ENCODE results near the gene MRPL47. TPM values are rescaled to one million over a fixed set of nuclear protein-coding genes. Genes with fewer than 3 reads are reported as not detected.

The MRPL47 gene
- total and polyA plus RNA-seq, 2 of the 13 experiments (the other 11 are each of a cell fraction or from before 2014, with no cell fraction given): 36.1 to 83.8 TPM

DNA sequence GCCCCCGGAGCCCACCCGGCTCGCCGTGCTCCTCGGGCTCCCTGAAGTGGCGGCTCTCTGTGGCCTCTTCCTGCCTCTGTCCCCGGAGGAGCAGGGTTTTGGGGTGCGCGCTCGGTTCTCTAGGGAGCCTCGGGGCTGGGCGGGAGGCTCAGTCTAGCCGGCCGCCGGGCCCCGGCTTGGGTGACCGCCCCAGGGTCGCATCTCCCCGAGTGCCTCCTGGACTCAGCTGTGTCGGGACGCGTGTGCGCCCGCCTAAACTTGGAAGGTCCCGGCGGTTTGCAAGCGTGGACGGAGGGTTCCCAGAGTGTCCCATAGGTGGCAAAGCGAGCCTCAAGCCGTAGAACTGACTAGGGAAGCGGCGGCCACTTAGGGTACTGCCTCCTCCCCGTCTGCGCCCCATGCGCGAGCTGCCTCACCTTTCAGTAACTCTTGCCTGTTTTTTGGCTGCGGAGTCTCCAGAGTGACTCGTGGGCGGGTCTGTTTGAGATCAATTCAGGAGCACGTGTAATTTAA is 41.1 kb downstream of the MRPL47 start (continued):
- TF ChIP-seq, protein P1, sequence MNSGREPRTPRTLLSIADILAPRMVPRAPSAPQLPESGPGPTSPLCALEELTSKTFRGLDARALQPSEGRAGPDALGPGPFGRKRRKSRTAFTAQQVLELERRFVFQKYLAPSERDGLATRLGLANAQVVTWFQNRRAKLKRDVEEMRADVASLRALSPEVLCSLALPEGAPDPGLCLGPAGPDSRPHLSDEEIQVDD (CRISPR knock-in tag; IDR thresholded peaks at IDR 0.05; ENCODE audit: borderline replicate concordance): no peak
- TF ChIP-seq MXD1 (CRISPR knock-in tag; IDR thresholded peaks at IDR 0.05) (0 out of 2 replicates have a peak, but pooled peaks have one; percentile 31), HMGXB3 (CRISPR knock-in tag; IDR thresholded peaks at IDR 0.05; ENCODE audit: borderline replicate concordance) (no peak), NR2C2 (CRISPR knock-in tag; IDR thresholded peaks at IDR 0.05; ENCODE audit: borderline replicate concordance) (no peak), NFKBIZ (CRISPR knock-in tag; IDR thresholded peaks at IDR 0.05) (0 out of 2 replicates have a peak, but pooled peaks have one; percentile 1), FOXJ3 (CRISPR knock-in tag; IDR thresholded peaks at IDR 0.05; ENCODE audit: borderline replicate concordance) (no peak), ZNF562 (CRISPR knock-in tag; IDR thresholded peaks at IDR 0.05; ENCODE audit: borderline replicate concordance) (no peak), ASH2L (IDR thresholded peaks at IDR 0.05; ENCODE audit: insufficient read length, low read depth, low read length) (peak; percentile 75), ZBTB7B (CRISPR knock-in tag; IDR thresholded peaks at IDR 0.05) (peak; percentile 38; the same call in 1 of the 2 replicates), PHF8 (CRISPR knock-in tag; IDR thresholded peaks at IDR 0.05) (peak; percentile 52; the same call in 1 of the 2 replicates), DMAP1 (CRISPR knock-in tag; IDR thresholded peaks at IDR 0.05) (0 out of 2 replicates have a peak, but pooled peaks have one; percentile 36), KMT2A (CRISPR knock-in tag; IDR thresholded peaks at IDR 0.05) (peak; percentile 76; the same call in 1 of the 2 replicates), TBX2 (CRISPR knock-in tag; IDR thresholded peaks at IDR 0.05; ENCODE audit: borderline replicate concordance) (peak; percentile 11; the same call in 1 of the 2 replicates), ZNF383 (CRISPR knock-in tag; IDR thresholded peaks at IDR 0.05; ENCODE audit: borderline replicate concordance) (no peak), TEAD3 (CRISPR knock-in tag; optimal IDR thresholded peaks at IDR 0.05; ENCODE audit: borderline replicate concordance) (peak; percentile 17), KAT7 (CRISPR knock-in tag; IDR thresholded peaks at IDR 0.05; ENCODE audit: borderline replicate concordance) (peak; percentile 39; the same call in 1 of the 2 replicates)
- TF ChIP-seq, protein P2, sequence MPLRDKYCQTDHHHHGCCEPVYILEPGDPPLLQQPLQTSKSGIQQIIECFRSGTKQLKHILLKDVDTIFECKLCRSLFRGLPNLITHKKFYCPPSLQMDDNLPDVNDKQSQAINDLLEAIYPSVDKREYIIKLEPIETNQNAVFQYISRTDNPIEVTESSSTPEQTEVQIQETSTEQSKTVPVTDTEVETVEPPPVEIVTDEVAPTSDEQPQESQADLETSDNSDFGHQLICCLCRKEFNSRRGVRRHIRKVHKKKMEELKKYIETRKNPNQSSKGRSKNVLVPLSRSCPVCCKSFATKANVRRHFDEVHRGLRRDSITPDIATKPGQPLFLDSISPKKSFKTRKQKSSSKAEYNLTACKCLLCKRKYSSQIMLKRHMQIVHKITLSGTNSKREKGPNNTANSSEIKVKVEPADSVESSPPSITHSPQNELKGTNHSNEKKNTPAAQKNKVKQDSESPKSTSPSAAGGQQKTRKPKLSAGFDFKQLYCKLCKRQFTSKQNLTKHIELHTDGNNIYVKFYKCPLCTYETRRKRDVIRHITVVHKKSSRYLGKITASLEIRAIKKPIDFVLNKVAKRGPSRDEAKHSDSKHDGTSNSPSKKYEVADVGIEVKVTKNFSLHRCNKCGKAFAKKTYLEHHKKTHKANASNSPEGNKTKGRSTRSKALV (CRISPR knock-in tag; IDR thresholded peaks at IDR 0.05): peak; percentile 47; the same call in 1 of the 2 replicates
- TF ChIP-seq, protein P3, sequence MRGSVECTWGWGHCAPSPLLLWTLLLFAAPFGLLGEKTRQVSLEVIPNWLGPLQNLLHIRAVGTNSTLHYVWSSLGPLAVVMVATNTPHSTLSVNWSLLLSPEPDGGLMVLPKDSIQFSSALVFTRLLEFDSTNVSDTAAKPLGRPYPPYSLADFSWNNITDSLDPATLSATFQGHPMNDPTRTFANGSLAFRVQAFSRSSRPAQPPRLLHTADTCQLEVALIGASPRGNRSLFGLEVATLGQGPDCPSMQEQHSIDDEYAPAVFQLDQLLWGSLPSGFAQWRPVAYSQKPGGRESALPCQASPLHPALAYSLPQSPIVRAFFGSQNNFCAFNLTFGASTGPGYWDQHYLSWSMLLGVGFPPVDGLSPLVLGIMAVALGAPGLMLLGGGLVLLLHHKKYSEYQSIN (CRISPR knock-in tag; IDR thresholded peaks at IDR 0.05; ENCODE audit: borderline replicate concordance): no peak
- TF ChIP-seq, protein P4, sequence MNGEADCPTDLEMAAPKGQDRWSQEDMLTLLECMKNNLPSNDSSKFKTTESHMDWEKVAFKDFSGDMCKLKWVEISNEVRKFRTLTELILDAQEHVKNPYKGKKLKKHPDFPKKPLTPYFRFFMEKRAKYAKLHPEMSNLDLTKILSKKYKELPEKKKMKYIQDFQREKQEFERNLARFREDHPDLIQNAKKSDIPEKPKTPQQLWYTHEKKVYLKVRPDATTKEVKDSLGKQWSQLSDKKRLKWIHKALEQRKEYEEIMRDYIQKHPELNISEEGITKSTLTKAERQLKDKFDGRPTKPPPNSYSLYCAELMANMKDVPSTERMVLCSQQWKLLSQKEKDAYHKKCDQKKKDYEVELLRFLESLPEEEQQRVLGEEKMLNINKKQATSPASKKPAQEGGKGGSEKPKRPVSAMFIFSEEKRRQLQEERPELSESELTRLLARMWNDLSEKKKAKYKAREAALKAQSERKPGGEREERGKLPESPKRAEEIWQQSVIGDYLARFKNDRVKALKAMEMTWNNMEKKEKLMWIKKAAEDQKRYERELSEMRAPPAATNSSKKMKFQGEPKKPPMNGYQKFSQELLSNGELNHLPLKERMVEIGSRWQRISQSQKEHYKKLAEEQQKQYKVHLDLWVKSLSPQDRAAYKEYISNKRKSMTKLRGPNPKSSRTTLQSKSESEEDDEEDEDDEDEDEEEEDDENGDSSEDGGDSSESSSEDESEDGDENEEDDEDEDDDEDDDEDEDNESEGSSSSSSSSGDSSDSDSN (CRISPR knock-in tag; IDR thresholded peaks at IDR 0.05): peak; percentile 83
